Bronchial epithelial cell (primary cell): ENCODE results near the gene LY9. TPM values are rescaled to one million over a fixed set of nuclear protein-coding genes. Genes with fewer than 3 reads are reported as not detected.

Source experiments
- DNase-seq: peaks from one replicate; pipeline ENCODE4 v3.0.0-alpha.2; 2010; ENCODE audit warnings: low read depth
- FAIRE-seq: peaks from 2 replicates; lab custom pipeline; 2011; peaks lifted over from hg19 to GRCh38; lab: Jason Lieb, UNC
- H3K27me3 ChIP-seq: 2 replicates; pipeline ENCODE4 v1.5.1; 2011; ENCODE audit warnings: low read length; ENCODE audit not compliant: control insufficient read depth, insufficient read depth
- H3K36me3 ChIP-seq: 2 replicates; pipeline ENCODE4 v1.5.1; 2011; ENCODE audit warnings: low read length; ENCODE audit not compliant: control insufficient read depth, insufficient read depth
- H3K4me3 ChIP-seq: 2 replicates; pipeline ENCODE4 v1.5.1; 2011; ENCODE audit warnings: mild to moderate bottlenecking, low read depth, low read length, control low read depth
- CTCF ChIP-seq: IDR thresholded peaks from 2 replicates; pipeline ENCODE4 v1.5.1; 2011; ENCODE audit warnings: mild to moderate bottlenecking, moderate library complexity, low read length, control low read depth, inconsistent platforms; ENCODE audit not compliant: insufficient read depth, severe bottlenecking
- total RNA-seq: library from RNA; depleted of rRNA; stranded (reverse); fragments of >200 nt; gene quantifications from 2 replicates; pipeline ENCODE4 v1.2.1, GENCODE V29; 2014

The LY9 gene
- total RNA-seq, 1 donor from 2014 or later = under 0.01 TPM

GRCh38 chr1:160858507-160858906, 62.5 kb downstream of the LY9 start:
- H3K36me3 ChIP-seq = no peaks in the 10 kb centered on the region
- FAIRE-seq (no peak), DNase-seq (peak; percentile 7)
- no peak overlapping the region for H3K4me3 ChIP-seq
- no peaks in the 10 kb centered on the region for H3K27me3 ChIP-seq
- TF ChIP-seq CTCF = no peak

- no peak overlapping the region for H3K4me3 ChIP-seq
- H3K27me3 ChIP-seq = no peaks in the 10 kb centered on the region
- no peak for TF ChIP-seq CTCF
- no peaks in the 10 kb centered on the region for H3K36me3 ChIP-seq
- DNase-seq = no peak
- no peak for FAIRE-seq
Measured at GRCh38 chr1:160859166-160859565, 63.2 kb downstream of the LY9 start.

GRCh38 chr1:160860840-160861505, 65.0 kb downstream of the LY9 start:
- FAIRE-seq (no peak), DNase-seq (no peak)
- Histone ChIP-seq H3K4me3 (no peak overlapping the region), H3K36me3 (no peaks in the 10 kb centered on the region), H3K27me3 (no peaks in the 10 kb centered on the region)
- no peak for TF ChIP-seq CTCF

GRCh38 chr1:160862203-160863060, 66.5 kb downstream of the LY9 start, which contains the start of gene CD244:
Gene CD244, minus strand, starts transcription at chr1:160862887. Its CDS starts 210 bp downstream, at chr1:160862677.
- H3K36me3 ChIP-seq = no peaks in the 10 kb centered on the region
- no peak for TF ChIP-seq CTCF
- no peaks in the 10 kb centered on the region for H3K27me3 ChIP-seq
- FAIRE-seq (no peak), DNase-seq (peak; percentile 37)
- no peak within 1 kb of the TSS for H3K4me3 ChIP-seq

GRCh38 chr1:160863061-160863773, 67.2 kb downstream of the LY9 start:
- no peak overlapping the region for H3K4me3 ChIP-seq
- no peaks in the 10 kb centered on the region for H3K36me3 ChIP-seq
- H3K27me3 ChIP-seq = no peaks in the 10 kb centered on the region
- TF ChIP-seq CTCF = no peak
- FAIRE-seq (no peak), DNase-seq (no peak)
